MM.1S (cell line): ENCODE measurements around the gene CD8B.

Source experiments
- EZH2 ChIP-seq: fragments of 300-600 bp; sonication (generic); optimal IDR thresholded peaks from 2 replicates; pipeline ENCODE3; 2017; ENCODE audit warnings: low read depth, mild to moderate bottlenecking, antibody characterized with exemption, low read length, mixed read lengths
- EZH2phosphoT487 ChIP-seq: fragments of 300-600 bp; sonication (generic); IDR thresholded peaks from 2 replicates; pipeline ENCODE4 v1.6.1; 2018; ENCODE audit warnings: antibody characterized with exemption, low read length
- TF ChIP-seq, protein P1 (sequence below): fragments of 300-600 bp; sonication (generic); IDR thresholded peaks from 2 replicates; pipeline ENCODE4 v1.5.1; 2016; ENCODE audit warnings: antibody characterized with exemption, low read length, mixed read lengths

DNA sequence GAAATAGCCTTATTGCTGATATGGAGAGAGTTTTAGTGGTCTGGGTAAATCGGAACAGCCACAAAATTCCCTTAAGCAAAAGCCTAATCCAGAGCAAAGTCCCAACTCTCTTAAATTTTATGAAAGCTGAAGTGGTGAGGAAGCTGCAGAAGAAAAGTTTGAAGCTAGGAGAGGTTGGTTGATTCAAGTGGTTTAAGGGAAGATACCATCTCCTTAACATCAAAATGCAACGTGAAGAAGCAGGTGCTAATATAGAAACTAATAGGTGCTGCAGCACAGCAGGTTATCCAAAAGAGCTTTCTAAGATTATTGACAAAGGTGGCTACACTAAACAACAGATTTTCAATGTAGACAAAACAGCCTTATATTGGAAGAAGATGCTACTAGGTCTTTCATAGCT is 42.7 kb downstream of the CD8B start:
- TF ChIP-seq, protein P1, sequence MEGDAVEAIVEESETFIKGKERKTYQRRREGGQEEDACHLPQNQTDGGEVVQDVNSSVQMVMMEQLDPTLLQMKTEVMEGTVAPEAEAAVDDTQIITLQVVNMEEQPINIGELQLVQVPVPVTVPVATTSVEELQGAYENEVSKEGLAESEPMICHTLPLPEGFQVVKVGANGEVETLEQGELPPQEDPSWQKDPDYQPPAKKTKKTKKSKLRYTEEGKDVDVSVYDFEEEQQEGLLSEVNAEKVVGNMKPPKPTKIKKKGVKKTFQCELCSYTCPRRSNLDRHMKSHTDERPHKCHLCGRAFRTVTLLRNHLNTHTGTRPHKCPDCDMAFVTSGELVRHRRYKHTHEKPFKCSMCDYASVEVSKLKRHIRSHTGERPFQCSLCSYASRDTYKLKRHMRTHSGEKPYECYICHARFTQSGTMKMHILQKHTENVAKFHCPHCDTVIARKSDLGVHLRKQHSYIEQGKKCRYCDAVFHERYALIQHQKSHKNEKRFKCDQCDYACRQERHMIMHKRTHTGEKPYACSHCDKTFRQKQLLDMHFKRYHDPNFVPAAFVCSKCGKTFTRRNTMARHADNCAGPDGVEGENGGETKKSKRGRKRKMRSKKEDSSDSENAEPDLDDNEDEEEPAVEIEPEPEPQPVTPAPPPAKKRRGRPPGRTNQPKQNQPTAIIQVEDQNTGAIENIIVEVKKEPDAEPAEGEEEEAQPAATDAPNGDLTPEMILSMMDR, result no peak
- TF ChIP-seq EZH2, result no peak
- TF ChIP-seq EZH2phosphoT487, result no peak
